IPS-18c (cell line): Measurements from ENCODE around the gene THRB.

Experiments
- H3K4me3 ChIP-seq: 2 replicates; pipeline ENCODE4 v1.7.0; 2013; ENCODE audit warnings: low read depth, mild to moderate bottlenecking, low read length, moderate library complexity; ENCODE audit not compliant: insufficient read depth
- H3K9me3 ChIP-seq: one replicate; pipeline ENCODE4 v1.6.1; 2013; ENCODE audit warnings: mild to moderate bottlenecking, low read length, moderate library complexity; ENCODE audit not compliant: control insufficient read depth, insufficient read depth

Gene THRB

GRCh38 chr3:24359645-24360462 lies 134.8 kb downstream of the THRB start:
- Histone ChIP-seq H3K4me3 (no peak overlapping the region), H3K9me3 (no peaks in the 10 kb centered on the region)

- Histone ChIP-seq H3K9me3 (no peaks in the 10 kb centered on the region), H3K4me3 (no peak overlapping the region)
Observed at GRCh38 chr3:24359102-24359501, 135.5 kb downstream of the THRB start.

- Histone ChIP-seq H3K4me3 (no peak overlapping the region), H3K9me3 (no peaks in the 10 kb centered on the region)
Observed at GRCh38 chr3:24357635-24358034, 137.0 kb downstream of the THRB start.

- H3K4me3 ChIP-seq = no peak overlapping the region
- no peaks in the 10 kb centered on the region for H3K9me3 ChIP-seq
Observed at GRCh38 chr3:24355806-24356205, 138.8 kb downstream of the THRB start.

GRCh38 chr3:24354230-24354629 lies 140.4 kb downstream of the THRB start:
- H3K9me3 ChIP-seq = no peaks in the 10 kb centered on the region
- no peak overlapping the region for H3K4me3 ChIP-seq

- H3K4me3 ChIP-seq = no peak overlapping the region
Observed at GRCh38 chr3:24352893-24353553, 141.6 kb downstream of the THRB start.

GRCh38 chr3:24351779-24352469 lies 142.7 kb downstream of the THRB start:
- H3K9me3 ChIP-seq = no peaks in the 10 kb centered on the region
- no peak overlapping the region for H3K4me3 ChIP-seq

More at GRCh38 chr3:24352893-24353553, 141.6 kb downstream of the THRB start:
- no peaks in the 10 kb centered on the region for H3K9me3 ChIP-seq

- Histone ChIP-seq H3K9me3 (no peaks in the 10 kb centered on the region), H3K4me3 (no peak overlapping the region)
Observed at GRCh38 chr3:24349367-24350019, 145.2 kb downstream of the THRB start.

- H3K4me3 ChIP-seq = no peak overlapping the region
- no peaks in the 10 kb centered on the region for H3K9me3 ChIP-seq
Observed at GRCh38 chr3:24348348-24348747, 146.3 kb downstream of the THRB start.

- Histone ChIP-seq H3K4me3 (no peak overlapping the region), H3K9me3 (no peaks in the 10 kb centered on the region)
Observed at GRCh38 chr3:24344784-24345439, 149.7 kb downstream of the THRB start.

- no peaks in the 10 kb centered on the region for H3K9me3 ChIP-seq
- H3K4me3 ChIP-seq = no peak overlapping the region
Observed at GRCh38 chr3:24343084-24343783, 151.4 kb downstream of the THRB start.

- Histone ChIP-seq H3K9me3 (no peaks in the 10 kb centered on the region), H3K4me3 (no peak overlapping the region)
Observed at GRCh38 chr3:24342275-24342674, 152.4 kb downstream of the THRB start.

- Histone ChIP-seq H3K9me3 (no peaks in the 10 kb centered on the region), H3K4me3 (no peak overlapping the region)
Observed at GRCh38 chr3:24341668-24342067, 153.0 kb downstream of the THRB start.

- no peaks in the 10 kb centered on the region for H3K9me3 ChIP-seq
Observed at GRCh38 chr3:24340966-24341365, 153.7 kb downstream of the THRB start.

GRCh38 chr3:24340161-24340560 lies 154.5 kb downstream of the THRB start:
- H3K9me3 ChIP-seq = no peaks in the 10 kb centered on the region
- H3K4me3 ChIP-seq = no peak overlapping the region

More at GRCh38 chr3:24340966-24341365, 153.7 kb downstream of the THRB start:
- H3K4me3 ChIP-seq = no peak overlapping the region

- H3K4me3 ChIP-seq = no peak overlapping the region
- H3K9me3 ChIP-seq = no peaks in the 10 kb centered on the region
Observed at GRCh38 chr3:24339266-24339825, 155.3 kb downstream of the THRB start.
